HepG2 (cell line): ENCODE measurements around the gene HEY2. TPM values are rescaled to one million over a fixed set of nuclear protein-coding genes. Genes with fewer than 3 reads are reported as not detected.

Source experiments
- BRCA1 ChIP-seq: sonication (generic); formaldehyde crosslinking; IDR thresholded peaks from 2 replicates; pipeline ENCODE4 v1.4.0; 2020; ENCODE audit warnings: missing genetic modification reagents
- FOXO1 ChIP-seq: sonication (generic); formaldehyde crosslinking; IDR thresholded peaks from 2 replicates; pipeline ENCODE4 v1.4.0; 2020; ENCODE audit warnings: missing genetic modification reagents
- HDAC2 ChIP-seq: sonication (generic); formaldehyde crosslinking; IDR thresholded peaks from 2 replicates; pipeline ENCODE4 v1.4.0; 2020; ENCODE audit warnings: missing genetic modification reagents
- HNF4A ChIP-seq: sonication (generic); formaldehyde crosslinking; IDR thresholded peaks from 2 replicates; pipeline ENCODE4 v1.4.0; 2020; ENCODE audit warnings: missing genetic modification reagents
- NFYB ChIP-seq: sonication (generic); formaldehyde crosslinking; IDR thresholded peaks from 2 replicates; pipeline ENCODE4 v1.4.0; 2020; ENCODE audit warnings: missing genetic modification reagents
- TEF ChIP-seq: sonication (generic); formaldehyde crosslinking; IDR thresholded peaks from 2 replicates; pipeline ENCODE4 v1.5.0; 2020; ENCODE audit warnings: missing genetic modification reagents
- TFE3 ChIP-seq: IDR thresholded peaks from 2 replicates; pipeline ENCODE4 v1.6.1; 2016
- TRIM24 ChIP-seq: sonication (generic); formaldehyde crosslinking; IDR thresholded peaks from 2 replicates; pipeline ENCODE4 v1.8.0; 2022; ENCODE audit warnings: mild to moderate bottlenecking, missing genetic modification reagents
- ZNF296 ChIP-seq: sonication (generic); formaldehyde crosslinking; conservative IDR thresholded peaks from 2 replicates; pipeline ENCODE4 v1.5.0; 2020; ENCODE audit warnings: mild to moderate bottlenecking, missing genetic modification reagents
- ZNF34 ChIP-seq: sonication (generic); formaldehyde crosslinking; IDR thresholded peaks from 2 replicates; pipeline ENCODE4 v1.4.0; 2020; ENCODE audit warnings: mild to moderate bottlenecking, missing genetic modification reagents, borderline replicate concordance
- ZNF441 ChIP-seq: sonication (generic); formaldehyde crosslinking; IDR thresholded peaks from 2 replicates; pipeline ENCODE4 v1.7.0; 2021; ENCODE audit warnings: missing genetic modification reagents, borderline replicate concordance
- ZNF572 ChIP-seq: sonication (generic); formaldehyde crosslinking; IDR thresholded peaks from 2 replicates; pipeline ENCODE4 v1.5.1; 2020; ENCODE audit warnings: mild to moderate bottlenecking, missing genetic modification reagents
- ZNF598 ChIP-seq: sonication (generic); formaldehyde crosslinking; IDR thresholded peaks from 2 replicates; pipeline ENCODE4 v1.5.1; 2020; ENCODE audit warnings: mild to moderate bottlenecking, missing genetic modification reagents, borderline replicate concordance
- ZNF777 ChIP-seq: sonication (generic); formaldehyde crosslinking; IDR thresholded peaks from 2 replicates; pipeline ENCODE4 v1.4.0; 2020; ENCODE audit warnings: missing genetic modification reagents
- ZSCAN31 ChIP-seq: sonication (generic); formaldehyde crosslinking; IDR thresholded peaks from 2 replicates; pipeline ENCODE4 v1.5.0; 2020; ENCODE audit warnings: low read depth, mild to moderate bottlenecking, missing genetic modification reagents
- polyA plus RNA-seq, 8 experiments: library from polyadenylated mRNA; depleted of rRNA in 3 of 8; stranded (reverse) in 7 of 8; unstranded in 1 of 8; fragments of >200 nt; fragmentation: Illumina TruSeq in 4 of 8; extraction: Trizol in 4 of 8; gene quantifications; 2 replicates each; pipeline versions ENCODE4 v1.2.1 to v1.2.3, GENCODE V29; 2011 to 2016; ENCODE audit warnings: low read depth in 4 of 8, missing spikeins in 1 of 8, mixed read lengths in 1 of 8; ENCODE audit not compliant: insufficient read depth in 1 of 8
- total RNA-seq, 5 experiments: library from RNA; depleted of rRNA; stranded (reverse); fragments of >200 nt; fragmentation: Illumina TruSeq; extraction: Trizol; gene quantifications; 2 replicates each; pipeline ENCODE4 v1.2.3, GENCODE V29; 2016; ENCODE audit warnings: low read depth in 1 of 5
- TF ChIP-seq, protein P1 (sequence below): IDR thresholded peaks from 2 replicates; pipeline ENCODE4 v1.6.1; 2016; ENCODE audit warnings: control low read depth
- TF ChIP-seq, protein P2 (sequence below): IDR thresholded peaks from 2 replicates; pipeline ENCODE4 v1.4.0; 2020; ENCODE audit warnings: mild to moderate bottlenecking, missing genetic modification reagents
- TF ChIP-seq, protein P3 (sequence below): sonication (generic); formaldehyde crosslinking; IDR thresholded peaks from 2 replicates; pipeline ENCODE4 v1.5.0; 2020; ENCODE audit warnings: missing genetic modification reagents
- TF ChIP-seq, protein P4 (sequence below): sonication (generic); formaldehyde crosslinking; IDR thresholded peaks from 2 replicates; pipeline ENCODE4 v1.4.0; 2020; ENCODE audit warnings: missing genetic modification reagents, borderline replicate concordance

The HEY2 gene
- total and polyA plus RNA-seq, 2 of the 13 experiments (the other 11 are each of a cell fraction or from before 2014, with no cell fraction given): 0.04 TPM

- TF ChIP-seq TFE3 (no peak), FOXO1 (CRISPR knock-in tag) (no peak), ZNF598 (CRISPR knock-in tag) (no peak), ZNF441 (CRISPR knock-in tag) (0 out of 2 replicates have a peak, but pooled peaks have one; percentile 4), ZNF572 (no peak), ZNF296 (CRISPR knock-in tag) (0 out of 2 replicates have a peak, but pooled peaks have one; percentile 21), TEF (CRISPR knock-in tag) (no peak), HDAC2 (CRISPR knock-in tag) (no peak), ZSCAN31 (CRISPR knock-in tag) (no peak; the same call in 1 of the 2 replicates), NFYB (no peak), TRIM24 (no peak), ZNF34 (CRISPR knock-in tag) (0 out of 2 replicates have a peak, but pooled peaks have one; percentile 13), BRCA1 (CRISPR knock-in tag) (no peak), ZNF777 (CRISPR knock-in tag) (peak; percentile 59), HNF4A (CRISPR knock-in tag) (no peak)
- TF ChIP-seq, protein P1, sequence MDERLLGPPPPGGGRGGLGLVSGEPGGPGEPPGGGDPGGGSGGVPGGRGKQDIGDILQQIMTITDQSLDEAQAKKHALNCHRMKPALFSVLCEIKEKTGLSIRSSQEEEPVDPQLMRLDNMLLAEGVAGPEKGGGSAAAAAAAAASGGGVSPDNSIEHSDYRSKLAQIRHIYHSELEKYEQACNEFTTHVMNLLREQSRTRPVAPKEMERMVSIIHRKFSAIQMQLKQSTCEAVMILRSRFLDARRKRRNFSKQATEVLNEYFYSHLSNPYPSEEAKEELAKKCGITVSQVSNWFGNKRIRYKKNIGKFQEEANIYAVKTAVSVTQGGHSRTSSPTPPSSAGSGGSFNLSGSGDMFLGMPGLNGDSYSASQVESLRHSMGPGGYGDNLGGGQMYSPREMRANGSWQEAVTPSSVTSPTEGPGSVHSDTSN (CRISPR knock-in tag): peak; percentile 33; the same call in 1 of the 2 replicates
- TF ChIP-seq, protein P2, sequence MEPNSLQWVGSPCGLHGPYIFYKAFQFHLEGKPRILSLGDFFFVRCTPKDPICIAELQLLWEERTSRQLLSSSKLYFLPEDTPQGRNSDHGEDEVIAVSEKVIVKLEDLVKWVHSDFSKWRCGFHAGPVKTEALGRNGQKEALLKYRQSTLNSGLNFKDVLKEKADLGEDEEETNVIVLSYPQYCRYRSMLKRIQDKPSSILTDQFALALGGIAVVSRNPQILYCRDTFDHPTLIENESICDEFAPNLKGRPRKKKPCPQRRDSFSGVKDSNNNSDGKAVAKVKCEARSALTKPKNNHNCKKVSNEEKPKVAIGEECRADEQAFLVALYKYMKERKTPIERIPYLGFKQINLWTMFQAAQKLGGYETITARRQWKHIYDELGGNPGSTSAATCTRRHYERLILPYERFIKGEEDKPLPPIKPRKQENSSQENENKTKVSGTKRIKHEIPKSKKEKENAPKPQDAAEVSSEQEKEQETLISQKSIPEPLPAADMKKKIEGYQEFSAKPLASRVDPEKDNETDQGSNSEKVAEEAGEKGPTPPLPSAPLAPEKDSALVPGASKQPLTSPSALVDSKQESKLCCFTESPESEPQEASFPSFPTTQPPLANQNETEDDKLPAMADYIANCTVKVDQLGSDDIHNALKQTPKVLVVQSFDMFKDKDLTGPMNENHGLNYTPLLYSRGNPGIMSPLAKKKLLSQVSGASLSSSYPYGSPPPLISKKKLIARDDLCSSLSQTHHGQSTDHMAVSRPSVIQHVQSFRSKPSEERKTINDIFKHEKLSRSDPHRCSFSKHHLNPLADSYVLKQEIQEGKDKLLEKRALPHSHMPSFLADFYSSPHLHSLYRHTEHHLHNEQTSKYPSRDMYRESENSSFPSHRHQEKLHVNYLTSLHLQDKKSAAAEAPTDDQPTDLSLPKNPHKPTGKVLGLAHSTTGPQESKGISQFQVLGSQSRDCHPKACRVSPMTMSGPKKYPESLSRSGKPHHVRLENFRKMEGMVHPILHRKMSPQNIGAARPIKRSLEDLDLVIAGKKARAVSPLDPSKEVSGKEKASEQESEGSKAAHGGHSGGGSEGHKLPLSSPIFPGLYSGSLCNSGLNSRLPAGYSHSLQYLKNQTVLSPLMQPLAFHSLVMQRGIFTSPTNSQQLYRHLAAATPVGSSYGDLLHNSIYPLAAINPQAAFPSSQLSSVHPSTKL (CRISPR knock-in tag): no peak
- TF ChIP-seq, protein P3, sequence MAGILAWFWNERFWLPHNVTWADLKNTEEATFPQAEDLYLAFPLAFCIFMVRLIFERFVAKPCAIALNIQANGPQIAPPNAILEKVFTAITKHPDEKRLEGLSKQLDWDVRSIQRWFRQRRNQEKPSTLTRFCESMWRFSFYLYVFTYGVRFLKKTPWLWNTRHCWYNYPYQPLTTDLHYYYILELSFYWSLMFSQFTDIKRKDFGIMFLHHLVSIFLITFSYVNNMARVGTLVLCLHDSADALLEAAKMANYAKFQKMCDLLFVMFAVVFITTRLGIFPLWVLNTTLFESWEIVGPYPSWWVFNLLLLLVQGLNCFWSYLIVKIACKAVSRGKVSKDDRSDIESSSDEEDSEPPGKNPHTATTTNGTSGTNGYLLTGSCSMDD: no peak
- TF ChIP-seq, protein P4, sequence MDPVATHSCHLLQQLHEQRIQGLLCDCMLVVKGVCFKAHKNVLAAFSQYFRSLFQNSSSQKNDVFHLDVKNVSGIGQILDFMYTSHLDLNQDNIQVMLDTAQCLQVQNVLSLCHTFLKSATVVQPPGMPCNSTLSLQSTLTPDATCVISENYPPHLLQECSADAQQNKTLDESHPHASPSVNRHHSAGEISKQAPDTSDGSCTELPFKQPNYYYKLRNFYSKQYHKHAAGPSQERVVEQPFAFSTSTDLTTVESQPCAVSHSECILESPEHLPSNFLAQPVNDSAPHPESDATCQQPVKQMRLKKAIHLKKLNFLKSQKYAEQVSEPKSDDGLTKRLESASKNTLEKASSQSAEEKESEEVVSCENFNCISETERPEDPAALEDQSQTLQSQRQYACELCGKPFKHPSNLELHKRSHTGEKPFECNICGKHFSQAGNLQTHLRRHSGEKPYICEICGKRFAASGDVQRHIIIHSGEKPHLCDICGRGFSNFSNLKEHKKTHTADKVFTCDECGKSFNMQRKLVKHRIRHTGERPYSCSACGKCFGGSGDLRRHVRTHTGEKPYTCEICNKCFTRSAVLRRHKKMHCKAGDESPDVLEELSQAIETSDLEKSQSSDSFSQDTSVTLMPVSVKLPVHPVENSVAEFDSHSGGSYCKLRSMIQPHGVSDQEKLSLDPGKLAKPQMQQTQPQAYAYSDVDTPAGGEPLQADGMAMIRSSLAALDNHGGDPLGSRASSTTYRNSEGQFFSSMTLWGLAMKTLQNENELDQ (CRISPR knock-in tag): no peak
Measured at GRCh38 chr6:125749865-125750691, 646 bp downstream of the HEY2 start (continued).
